DND-41 (cell line): ENCODE results near the gene ITPR1.

Source experiments
- EZH2 ChIP-seq: IDR thresholded peaks from 3 replicates; pipeline ENCODE4 v1.6.1; 2012; ENCODE audit warnings: borderline replicate concordance, low read depth, mild to moderate bottlenecking, moderate library complexity, low read length, inconsistent platforms; ENCODE audit not compliant: severe bottlenecking
- TF ChIP-seq, protein P1 (sequence below): IDR thresholded peaks from 2 replicates; pipeline ENCODE4 v1.5.1; 2012; ENCODE audit warnings: borderline replicate concordance, low read length, moderate library complexity, mild to moderate bottlenecking; ENCODE audit not compliant: poor library complexity, severe bottlenecking; ENCODE audit errors: extremely low read depth

DNA sequence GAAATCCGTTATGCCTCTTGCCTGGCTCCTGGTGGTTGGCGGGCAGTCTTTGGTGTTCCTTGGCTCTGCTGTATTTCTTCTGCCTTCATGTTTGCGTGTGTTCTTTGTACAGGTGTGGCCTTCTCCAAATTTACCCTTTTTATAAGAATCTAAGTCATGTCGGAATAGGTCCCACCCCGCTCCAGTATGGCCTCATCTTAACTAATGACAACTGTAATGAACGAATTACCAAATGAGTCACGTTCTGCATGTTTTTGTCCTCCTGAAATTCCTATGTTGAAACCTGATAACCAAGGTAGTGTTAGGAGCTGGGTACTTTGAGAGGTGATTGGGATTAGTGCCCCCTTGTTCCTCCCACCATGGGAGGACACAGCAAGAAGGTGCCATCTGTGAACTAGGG lies 71.1 kb downstream of the ITPR1 start:
- TF ChIP-seq, protein P1, sequence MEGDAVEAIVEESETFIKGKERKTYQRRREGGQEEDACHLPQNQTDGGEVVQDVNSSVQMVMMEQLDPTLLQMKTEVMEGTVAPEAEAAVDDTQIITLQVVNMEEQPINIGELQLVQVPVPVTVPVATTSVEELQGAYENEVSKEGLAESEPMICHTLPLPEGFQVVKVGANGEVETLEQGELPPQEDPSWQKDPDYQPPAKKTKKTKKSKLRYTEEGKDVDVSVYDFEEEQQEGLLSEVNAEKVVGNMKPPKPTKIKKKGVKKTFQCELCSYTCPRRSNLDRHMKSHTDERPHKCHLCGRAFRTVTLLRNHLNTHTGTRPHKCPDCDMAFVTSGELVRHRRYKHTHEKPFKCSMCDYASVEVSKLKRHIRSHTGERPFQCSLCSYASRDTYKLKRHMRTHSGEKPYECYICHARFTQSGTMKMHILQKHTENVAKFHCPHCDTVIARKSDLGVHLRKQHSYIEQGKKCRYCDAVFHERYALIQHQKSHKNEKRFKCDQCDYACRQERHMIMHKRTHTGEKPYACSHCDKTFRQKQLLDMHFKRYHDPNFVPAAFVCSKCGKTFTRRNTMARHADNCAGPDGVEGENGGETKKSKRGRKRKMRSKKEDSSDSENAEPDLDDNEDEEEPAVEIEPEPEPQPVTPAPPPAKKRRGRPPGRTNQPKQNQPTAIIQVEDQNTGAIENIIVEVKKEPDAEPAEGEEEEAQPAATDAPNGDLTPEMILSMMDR = no peak
- no peak for TF ChIP-seq EZH2
